Testis (tissue), 3 donors: ENCODE measurements around the gene CCDC9B. TPM values are rescaled to one million over a fixed set of nuclear protein-coding genes. Genes with fewer than 3 reads are reported as not detected.

Experiments
- DNase-seq: peaks from one replicate; pipeline ENCODE4 v3.0.0-alpha.2; 2019
- H3K27ac ChIP-seq, 2 donors: fragments of 200-600 bp; sonication (generic); one replicate each; pipeline ENCODE4 v1.5.1; 2019
- H3K27me3 ChIP-seq: fragments of 200-600 bp; sonication (generic); one replicate; pipeline ENCODE4 v1.5.1; 2019
- H3K36me3 ChIP-seq: fragments of 200-600 bp; sonication (generic); one replicate; pipeline ENCODE4 v1.5.1; 2017; ENCODE audit warnings: low read depth; ENCODE audit errors: missing control alignments
- H3K4me1 ChIP-seq: fragments of 200-600 bp; sonication (generic); one replicate; pipeline ENCODE4 v1.5.1; 2019
- H3K4me3 ChIP-seq, 2 donors: fragments of 200-600 bp; sonication (generic); one replicate each; pipeline ENCODE4 v1.5.1; 2017 to 2019
- H3K9me3 ChIP-seq: fragments of 200-600 bp; sonication (generic); one replicate; pipeline ENCODE4 v1.5.1; 2017
- CTCF ChIP-seq, 3 experiments: fragments of 450-650 bp in 2 of 3; fragments of 200-600 bp in 1 of 3; sonication (generic) in 1 of 3; IDR thresholded peaks; one replicate each; pipeline ENCODE4 v1.5.1; 2016 to 2019; ENCODE audit warnings: antibody characterized with exemption in 3 of 3, mild to moderate bottlenecking in 2 of 3, moderate library complexity in 1 of 3
- POLR2A ChIP-seq: fragments of 450-650 bp; IDR thresholded peaks from one replicate; pipeline ENCODE4 v1.6.1; 2017; ENCODE audit warnings: antibody characterized with exemption, mild to moderate bottlenecking, moderate library complexity
- WGBS, 2 donors: methylation state at CpG; one replicate each; pipeline ENCODE4 v1.1.5; 2018; 5-methylcytosine and 5-hydroxymethylcytosine counted together
- intact Hi-C: fragments of 100-400 bp; cut with DNase I; formaldehyde crosslinking; loops from one replicate; pipeline ENCODE4 v1.15.1; 2023; ENCODE audit warnings: low total_unique reads
- polyA plus RNA-seq: library from polyadenylated mRNA; stranded (reverse); fragments of 350-450 nt; fragmentation: Illumina TruSeq; extraction: RNeasy Lipid Tissue Mini Kit (QIAGEN cat#74804); gene quantifications from one replicate; pipeline ENCODE4 v1.2.3, GENCODE V29; 2014; ENCODE audit warnings: low read depth, low replicate concordance; ENCODE audit not compliant: insufficient read depth
- total RNA-seq, 2 donors: library from RNA; depleted of rRNA; stranded (reverse); fragments of >200 nt; gene quantifications; one replicate each; pipeline ENCODE4 v1.2.3, GENCODE V29; 2016

The CCDC9B gene
- total and polyA plus RNA-seq, 3 donors from 2014 or later, result 20.4 to 38.9 (median 36.8) TPM

- no peak for DNase-seq
- TF ChIP-seq POLR2A, result no peak
- no peak for TF ChIP-seq CTCF (IDR thresholded peaks at IDR 0.05)
- Histone ChIP-seq H3K36me3 (no peaks in the 10 kb centered on the region), H3K4me1 (peaks cover 4% of the 10 kb centered on the region), H3K27ac (no peak overlapping the region), H3K9me3 (no peaks in the 10 kb centered on the region), H3K4me3 (no peak overlapping the region), H3K27me3 (no peaks in the 10 kb centered on the region)
- 89 to 91% methylated on average over 6 to 20 of the region's 20 CpGs for WGBS, 2 donors
- intact Hi-C loops, result no loop called here
These were observed 46.5 kb downstream of the CCDC9B start for GRCh38 chr15:40293905-40294895.

DNA sequence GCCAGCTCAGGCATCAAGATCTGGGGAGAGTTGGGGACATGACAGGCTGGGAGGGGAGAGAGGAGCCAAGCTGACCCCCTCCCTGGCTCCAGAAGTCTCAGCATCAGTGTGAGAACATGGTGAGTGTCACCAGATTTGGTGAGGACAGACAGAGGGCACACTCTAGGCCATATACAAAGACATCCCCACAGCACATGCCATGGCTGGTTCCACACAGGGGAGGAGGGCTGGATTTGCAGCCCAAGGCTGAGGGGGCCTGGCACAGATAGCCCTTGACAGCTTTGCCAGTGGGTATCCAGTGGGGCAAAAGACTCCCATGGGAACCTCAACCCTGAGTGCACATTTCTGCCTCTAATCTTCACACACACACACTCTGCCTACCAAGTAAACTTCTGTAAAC lies 47.7 kb downstream of the CCDC9B start:
- H3K36me3 ChIP-seq, result no peaks in the 10 kb centered on the region
- no peak overlapping the region for H3K27ac ChIP-seq
- TF ChIP-seq POLR2A (no peak), CTCF (IDR thresholded peaks at IDR 0.05) (no peak)
- H3K4me1 ChIP-seq, result peaks cover 4% of the 10 kb centered on the region
- H3K9me3 ChIP-seq, result no peaks in the 10 kb centered on the region
- no peak overlapping the region for H3K4me3 ChIP-seq
- intact Hi-C loops, result no loop called here
- DNase-seq, result no peak
- no peaks in the 10 kb centered on the region for H3K27me3 ChIP-seq

DNA sequence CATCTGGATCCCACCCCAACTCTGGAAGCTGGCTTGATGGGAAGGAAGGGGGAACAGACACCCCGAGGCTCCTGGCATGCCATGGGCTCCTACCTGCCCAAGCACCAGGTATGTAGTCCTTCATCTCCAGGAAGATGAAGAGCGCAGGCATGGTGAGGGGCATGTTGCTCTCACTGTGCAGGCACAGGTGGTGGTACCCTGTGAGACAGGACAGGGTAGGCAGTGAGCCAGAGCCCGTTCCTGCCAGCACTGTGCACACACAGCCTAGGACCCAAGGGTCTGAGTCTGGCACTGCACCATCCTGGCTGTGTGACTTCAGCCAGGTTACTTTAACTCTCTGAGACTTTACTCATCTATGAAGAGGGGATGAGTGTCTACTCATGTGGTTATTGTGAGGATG lies 48.5 kb downstream of the CCDC9B start:
- no peaks in the 10 kb centered on the region for H3K27me3 ChIP-seq
- H3K9me3 ChIP-seq, result no peaks in the 10 kb centered on the region
- H3K36me3 ChIP-seq, result no peaks in the 10 kb centered on the region
- no peak overlapping the region for H3K4me3 ChIP-seq
- intact Hi-C loops, result no loop called here
- no peak overlapping the region for H3K27ac ChIP-seq
- DNase-seq, result no peak
- 91 to 100% methylated on average over 2 to 3 of the region's 3 CpGs for WGBS, 2 donors
- TF ChIP-seq CTCF (IDR thresholded peaks at IDR 0.05) (no peak), POLR2A (no peak)
- peaks cover 4% of the 10 kb centered on the region for H3K4me1 ChIP-seq

- intact Hi-C loops, result no loop called here
- Histone ChIP-seq H3K4me1 (peaks cover 4% of the 10 kb centered on the region), H3K9me3 (no peaks in the 10 kb centered on the region), H3K27me3 (no peaks in the 10 kb centered on the region), H3K4me3 (peak overlapping the region; percentile 31 to 53), H3K36me3 (no peaks in the 10 kb centered on the region), H3K27ac (no peak overlapping the region)
- TF ChIP-seq POLR2A (no peak), CTCF (IDR thresholded peaks at IDR 0.05) (no peak)
- WGBS, 2 donors, result 5 to 14% methylated on average over 8 to 51 of the region's 68 CpGs
- peak; percentile 54 for DNase-seq
These were observed 49.7 kb downstream of the CCDC9B start for GRCh38 chr15:40290918-40291574.
